Naive thymus-derived CD4-positive, alpha-beta T cell (primary cell): Measurements from ENCODE around the gene IVNS1ABP. TPM values are rescaled to one million over a fixed set of nuclear protein-coding genes. Genes with fewer than 3 reads are reported as not detected.

Source experiments
- ATAC-seq: fragments of 150-1000 bp; cut with Tn5 transposase; 2 replicates; pipeline ENCODE4 v1.10.0; 2021; ENCODE audit warnings: mild to moderate bottlenecking, moderate library complexity
- CTCF ChIA-PET: fragments of 350-600 bp; sonication (Branson Sonifier 250); formaldehyde crosslinking; loops from one replicate; lab custom pipeline; 2021; ENCODE audit warnings: antibody characterized with exemption; lab: Charles Lee
- POLR2A ChIA-PET: fragments of 350-600 bp; sonication (Branson Sonifier 250); formaldehyde crosslinking; loops from one replicate; lab custom pipeline; 2021; ENCODE audit warnings: antibody characterized with exemption, inconsistent platforms; lab: Charles Lee
- DNase-seq, 9 donors: peaks; one replicate each; pipeline versions ENCODE4 v3.0.0 to v3.0.0-alpha.2; 2020 to 2022; ENCODE audit warnings: mixed read lengths in 1 of 9
- H3K27ac ChIP-seq: one replicate; pipeline ENCODE4 v1.7.0; 2013; ENCODE audit warnings: mild to moderate bottlenecking, low read depth, low read length, moderate library complexity
- H3K27me3 ChIP-seq, 2 donors: one replicate each; pipeline ENCODE4 v1.7.0; 2013; ENCODE audit warnings: low read length in 2 of 2, mild to moderate bottlenecking in 2 of 2, moderate library complexity in 2 of 2; ENCODE audit not compliant: control insufficient read depth in 2 of 2, insufficient read depth in 2 of 2
- H3K36me3 ChIP-seq, 3 experiments: 1 replicate in 2 of 3; 2 replicates in 1 of 3; pipeline ENCODE4 v1.7.0; 2013; ENCODE audit warnings: low read length in 3 of 3, mild to moderate bottlenecking in 3 of 3, moderate library complexity in 1 of 3; ENCODE audit not compliant: insufficient read depth in 3 of 3, control insufficient read depth in 2 of 3
- H3K4me1 ChIP-seq, 2 donors: one replicate each; pipeline ENCODE4 v1.7.0; 2013; ENCODE audit warnings: low read length in 2 of 2, mild to moderate bottlenecking in 2 of 2, moderate library complexity in 1 of 2; ENCODE audit not compliant: control insufficient read depth in 2 of 2, insufficient read depth in 2 of 2
- H3K4me3 ChIP-seq: 2 replicates; pipeline ENCODE4 v1.7.0; 2013; ENCODE audit warnings: mild to moderate bottlenecking, low read length
- H3K9me3 ChIP-seq, 3 experiments: 1 replicate in 2 of 3; 2 replicates in 1 of 3; pipeline ENCODE4 v1.7.0; 2013; ENCODE audit warnings: low read length in 3 of 3; ENCODE audit not compliant: control insufficient read depth in 2 of 3
- H3K27ac Mint-ChIP-seq, 9 donors: one replicate each; pipeline ENCODE4 v1.8.0; 2020 to 2022; ENCODE audit warnings: mixed read lengths in 9 of 9, mild to moderate bottlenecking in 8 of 9, moderate library complexity in 5 of 9, inconsistent platforms in 2 of 9
- H3K27me3 Mint-ChIP-seq, 5 donors: one replicate each; pipeline ENCODE4 v1.8.0; 2021 to 2022; ENCODE audit warnings: mixed read lengths in 5 of 5, mild to moderate bottlenecking in 1 of 5
- H3K36me3 Mint-ChIP-seq, 5 donors: one replicate each; pipeline ENCODE4 v1.8.0; 2020 to 2022; ENCODE audit warnings: mixed read lengths in 5 of 5, mild to moderate bottlenecking in 3 of 5, inconsistent platforms in 1 of 5
- H3K4me1 Mint-ChIP-seq, 7 donors: one replicate each; pipeline ENCODE4 v1.8.0; 2020 to 2022; ENCODE audit warnings: mixed read lengths in 7 of 7, mild to moderate bottlenecking in 3 of 7, inconsistent platforms in 1 of 7
- H3K4me3 Mint-ChIP-seq, 10 donors: one replicate each; pipeline ENCODE4 v1.8.0; 2020 to 2022; ENCODE audit warnings: mild to moderate bottlenecking in 10 of 10, mixed read lengths in 10 of 10, moderate library complexity in 6 of 10, inconsistent platforms in 2 of 10
- H3K9me3 Mint-ChIP-seq, 11 donors: one replicate each; pipeline ENCODE4 v1.8.0; 2020 to 2022; ENCODE audit warnings: mixed read lengths in 11 of 11, mild to moderate bottlenecking in 4 of 11, inconsistent platforms in 1 of 11, moderate library complexity in 1 of 11
- intact Hi-C, 2 donors: fragments of 100-400 bp; cut with micrococcal nuclease; formaldehyde crosslinking; loops; one replicate each; pipeline ENCODE4 v1.15.1; 2023
- polyA plus RNA-seq, 2 donors: library from polyadenylated mRNA; unstranded; fragments of 300-500 nt; fragmentation: Illumina TruSeq; gene quantifications; one replicate each; pipeline ENCODE4 v1.2.3, GENCODE V29; 2021
- total RNA-seq, 6 experiments: library from RNA in 5 of 6; stranded (reverse) in 5 of 6; gene quantifications; 1 replicate in 5 of 6; 2 replicates in 1 of 6; pipeline ENCODE4 v1.2.3 and lab custom pipeline; 2021 to 2026

IVNS1ABP gene
- total and polyA plus RNA-seq, 7 experiments from 2014 or later = 67.0 to 268 (median 172) TPM

DNA sequence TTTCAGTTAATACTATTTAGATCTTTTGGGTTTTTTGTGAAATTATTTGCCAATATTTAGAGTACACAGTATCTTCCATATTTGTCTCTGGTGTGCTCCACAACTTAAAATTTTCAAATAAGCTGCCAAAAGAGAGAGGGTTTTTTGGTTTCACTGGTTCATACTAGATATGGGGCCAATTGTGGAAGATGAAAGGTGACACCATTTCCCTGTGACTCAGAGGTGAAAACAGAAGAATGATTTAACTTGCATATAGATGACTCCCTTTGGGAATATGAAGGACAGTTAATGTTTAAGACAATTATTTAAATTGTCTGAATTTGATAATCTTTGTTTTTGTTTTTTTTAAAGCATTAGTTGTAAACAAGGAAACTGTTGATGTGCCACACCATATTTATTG, 37.5 kb downstream of the IVNS1ABP start:
- H3K4me3 Mint-ChIP-seq = peak overlapping the region in 3 of 10 donors; percentile 11 to 76 (median 74)
- H3K4me1 ChIP-seq = peaks cover 23 to 46% of the 10 kb centered on the region in 2 donors
- H3K27ac ChIP-seq = no peak overlapping the region
- ChIA-PET CTCF (interaction anchor here (0.5 to 1.1 kb wide), 3 partner anchors 34 to 391 kb away, joined by 3 read pairs; no protein-coding TSS in a partner anchor), POLR2A (interaction anchor here (0.7 to 5.7 kb wide), 5 partner anchors 11 to 37 kb away, joined by 3 to 54 read pairs (median 4); partner anchors contain the start of gene IVNS1ABP)
- peaks cover 16 to 28% (median 22%) of the 10 kb centered on the region in 5 donors for H3K36me3 Mint-ChIP-seq
- H3K9me3 ChIP-seq = no peaks in the 10 kb centered on the region
- H3K9me3 Mint-ChIP-seq = peaks cover 0 to 25% (median 12%) of the 10 kb centered on the region in 11 donors
- no peaks in the 10 kb centered on the region for H3K27me3 Mint-ChIP-seq
- DNase-seq = no peak
- H3K4me3 ChIP-seq = no peak overlapping the region
- intact Hi-C loops = no loop called here
- peaks cover 31 to 62% (median 57%) of the 10 kb centered on the region in 7 donors for H3K4me1 Mint-ChIP-seq
- peak overlapping the region in 7 of 9 donors; percentile 75 to 100 (median 96) for H3K27ac Mint-ChIP-seq
- H3K27me3 ChIP-seq = no peaks in the 10 kb centered on the region
- no peaks in the 10 kb centered on the region for H3K36me3 ChIP-seq
- ATAC-seq = no peak

DNA sequence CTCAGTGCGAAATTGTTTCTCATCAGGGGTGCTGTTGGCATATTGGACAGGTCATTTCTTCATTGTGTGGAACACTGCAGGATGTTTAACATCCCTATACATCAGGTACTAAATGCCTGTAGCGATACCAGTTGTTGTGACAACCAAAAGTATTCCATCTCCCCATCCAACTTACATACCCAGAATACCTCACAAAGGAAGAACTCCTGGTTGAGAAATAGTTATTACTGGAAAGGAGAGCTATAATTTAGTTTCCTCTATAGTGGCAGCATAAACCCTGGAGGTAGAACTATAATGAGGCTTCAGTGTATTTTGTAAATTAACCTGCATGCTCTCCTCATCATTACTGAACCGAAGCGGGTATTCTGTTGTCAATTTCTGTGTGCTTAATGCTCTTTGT, 45.1 kb downstream of the IVNS1ABP start:
- ATAC-seq (no peak), DNase-seq (no peak)
- Histone ChIP-seq H3K36me3 (no peaks in the 10 kb centered on the region), H3K4me3 (no peak overlapping the region), H3K27ac (no peak overlapping the region), H3K4me1 (no peaks in the 10 kb centered on the region), H3K9me3 (no peaks in the 10 kb centered on the region), H3K27me3 (no peaks in the 10 kb centered on the region)
- intact Hi-C loops = no loop called here
- Mint-ChIP-seq H3K36me3 (peaks cover 0 to 4% (median 3%) of the 10 kb centered on the region in 5 donors), H3K27me3 (no peaks in the 10 kb centered on the region), H3K27ac (no peak overlapping the region), H3K4me3 (no peak overlapping the region), H3K4me1 (peaks cover 0 to 2% (median 0%) of the 10 kb centered on the region in 7 donors), H3K9me3 (no peaks in the 10 kb centered on the region)
- CTCF ChIA-PET = no interaction called here
- POLR2A ChIA-PET = interaction anchor here (0.7 to 1.7 kb wide), 3 partner anchors 9 to 21 kb away, joined by 3 to 8 read pairs (median 5); no protein-coding TSS in a partner anchor

DNA sequence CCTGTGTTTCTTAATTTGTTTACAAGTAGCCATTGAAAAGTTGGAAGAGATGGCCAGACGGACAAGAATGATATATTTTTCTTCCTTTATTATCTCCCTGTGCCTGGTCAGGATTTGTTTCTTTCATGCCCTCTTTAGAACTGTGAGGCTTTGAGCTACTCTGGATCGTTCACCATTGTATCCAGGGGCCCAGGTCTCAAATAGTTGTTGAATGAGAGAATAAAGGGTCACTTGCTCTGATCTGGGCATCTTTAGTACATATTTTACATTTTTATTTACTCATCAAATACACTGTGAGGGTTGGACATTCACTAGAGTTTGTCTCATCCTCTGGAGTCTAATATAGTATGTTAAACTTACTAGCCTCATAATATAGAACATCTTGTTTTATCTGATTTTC, 48.7 kb downstream of the IVNS1ABP start:
- intact Hi-C loops = no loop called here
- Mint-ChIP-seq H3K36me3 (peaks cover 0 to 7% (median 4%) of the 10 kb centered on the region in 5 donors), H3K4me1 (peaks cover 0 to 2% (median 0%) of the 10 kb centered on the region in 7 donors), H3K4me3 (no peak overlapping the region), H3K27me3 (no peaks in the 10 kb centered on the region), H3K9me3 (no peaks in the 10 kb centered on the region), H3K27ac (no peak overlapping the region)
- Histone ChIP-seq H3K27me3 (no peaks in the 10 kb centered on the region), H3K36me3 (no peaks in the 10 kb centered on the region), H3K4me3 (no peak overlapping the region), H3K4me1 (no peaks in the 10 kb centered on the region), H3K9me3 (no peaks in the 10 kb centered on the region), H3K27ac (no peak overlapping the region)
- ATAC-seq = no peak
- ChIA-PET POLR2A (interaction anchor here (1.3 to 2.2 kb wide), 3 partner anchors 10 to 49 kb away, joined by 4 to 9 read pairs (median 7); partner anchors contain the start of gene IVNS1ABP), CTCF (interaction anchor here (1.1 to 1.2 kb wide), 2 partner anchors 13 to 402 kb away, joined by 3 read pairs; no protein-coding TSS in a partner anchor)
- no peak for DNase-seq

DNA sequence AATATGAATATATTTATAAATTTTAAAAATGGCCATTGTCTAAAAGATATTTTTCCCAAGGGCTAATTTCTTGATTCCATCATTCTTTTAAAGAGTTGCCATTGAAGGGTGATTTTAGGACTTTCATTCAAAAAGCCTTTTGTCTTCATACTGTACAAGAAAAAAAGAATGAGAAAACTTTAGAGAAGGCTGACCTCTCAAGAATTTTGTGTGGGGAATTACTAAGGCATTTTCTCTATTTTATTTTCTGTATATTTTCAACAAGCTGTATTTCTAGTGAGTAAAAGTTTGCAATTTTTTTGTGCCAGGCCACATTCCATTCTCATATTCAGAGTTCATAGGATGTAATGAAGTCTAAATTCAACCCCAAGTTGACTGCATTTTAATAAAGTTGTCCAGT, 49.3 kb downstream of the IVNS1ABP start:
- Histone ChIP-seq H3K36me3 (no peaks in the 10 kb centered on the region), H3K4me3 (no peak overlapping the region), H3K9me3 (no peaks in the 10 kb centered on the region), H3K27ac (no peak overlapping the region), H3K4me1 (no peaks in the 10 kb centered on the region), H3K27me3 (no peaks in the 10 kb centered on the region)
- peaks cover 0 to 5% (median 0%) of the 10 kb centered on the region in 11 donors for H3K9me3 Mint-ChIP-seq
- no peak for ATAC-seq
- peaks cover 0 to 2% (median 0%) of the 10 kb centered on the region in 7 donors for H3K4me1 Mint-ChIP-seq
- CTCF ChIA-PET = interaction anchor here (1.1 kb wide), 1 partner anchor 403 kb away, joined by 3 read pairs; no protein-coding TSS in a partner anchor
- no peaks in the 10 kb centered on the region for H3K27me3 Mint-ChIP-seq
- DNase-seq = no peak
- no peak overlapping the region for H3K4me3 Mint-ChIP-seq
- intact Hi-C loops = loop anchor here in 1 of 2 donors (2.0 kb wide), 1 partner anchor 13 kb away; no protein-coding TSS in a partner anchor
- POLR2A ChIA-PET = interaction anchor here (1.3 to 2.2 kb wide), 3 partner anchors 11 to 50 kb away, joined by 4 to 9 read pairs (median 7); partner anchors contain the start of gene IVNS1ABP
- H3K36me3 Mint-ChIP-seq = peaks cover 0 to 8% (median 4%) of the 10 kb centered on the region in 5 donors
- no peak overlapping the region for H3K27ac Mint-ChIP-seq

DNA sequence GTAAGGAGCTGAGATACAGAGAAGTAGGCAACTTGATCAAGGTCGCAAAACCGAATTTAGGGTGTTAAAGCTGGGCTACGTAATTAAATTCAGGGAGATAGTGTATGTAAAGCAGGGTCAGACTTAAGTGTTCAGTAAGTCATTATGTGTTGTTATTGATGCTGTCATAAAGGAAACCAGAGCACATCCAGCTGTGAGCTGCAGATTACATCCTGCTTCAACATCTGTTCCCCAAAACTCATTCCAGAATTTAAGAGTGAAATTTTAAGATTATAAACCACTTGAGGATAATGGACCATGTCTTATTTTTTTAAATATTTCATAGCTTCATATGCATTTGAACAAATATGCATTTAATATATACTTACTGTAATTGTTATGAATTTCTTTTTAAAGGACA, 49.7 kb downstream of the IVNS1ABP start:
- H3K27me3 ChIP-seq = no peaks in the 10 kb centered on the region
- POLR2A ChIA-PET = interaction anchor here (1.3 to 1.7 kb wide), 2 partner anchors 14 to 50 kb away, joined by 4 to 9 read pairs; partner anchors contain the start of gene IVNS1ABP
- peaks cover 0 to 5% (median 0%) of the 10 kb centered on the region in 11 donors for H3K9me3 Mint-ChIP-seq
- peaks cover 0 to under 1% (median 0%) of the 10 kb centered on the region in 7 donors for H3K4me1 Mint-ChIP-seq
- no peaks in the 10 kb centered on the region for H3K4me1 ChIP-seq
- ATAC-seq = no peak
- no peaks in the 10 kb centered on the region for H3K27me3 Mint-ChIP-seq
- intact Hi-C loops = loop anchor here in 1 of 2 donors (2.0 kb wide), 1 partner anchor 14 kb away; no protein-coding TSS in a partner anchor
- peaks cover 0 to 6% (median 4%) of the 10 kb centered on the region in 5 donors for H3K36me3 Mint-ChIP-seq
- CTCF ChIA-PET = interaction anchor here (1.1 kb wide), 1 partner anchor 403 kb away, joined by 3 read pairs; no protein-coding TSS in a partner anchor
- H3K36me3 ChIP-seq = no peaks in the 10 kb centered on the region
- no peak overlapping the region for H3K4me3 Mint-ChIP-seq
- no peak for DNase-seq
- H3K4me3 ChIP-seq = no peak overlapping the region
- H3K27ac Mint-ChIP-seq = no peak overlapping the region
- no peak overlapping the region for H3K27ac ChIP-seq
- H3K9me3 ChIP-seq = no peaks in the 10 kb centered on the region

DNA sequence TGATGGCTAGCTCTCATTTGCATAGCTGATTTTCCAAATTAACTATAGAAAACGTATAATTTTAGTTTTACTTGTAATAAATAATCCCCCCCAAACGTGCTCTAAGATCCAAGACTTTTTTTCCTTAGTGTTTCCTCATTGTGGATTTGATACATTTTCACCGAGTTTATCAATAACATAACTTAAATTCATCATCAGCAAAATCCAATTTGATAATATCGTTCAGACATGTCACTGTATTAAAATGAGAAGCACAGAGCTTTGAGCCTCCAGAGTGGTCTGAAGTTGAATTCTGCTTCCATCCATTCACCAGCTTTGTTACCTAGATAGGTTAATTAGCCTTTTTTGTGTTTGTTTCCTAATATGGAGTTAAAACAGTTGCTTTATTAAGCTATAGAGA, 51.7 kb downstream of the IVNS1ABP start:
- ATAC-seq = no peak
- Histone ChIP-seq H3K36me3 (no peaks in the 10 kb centered on the region), H3K9me3 (no peaks in the 10 kb centered on the region), H3K4me3 (no peak overlapping the region), H3K27me3 (no peaks in the 10 kb centered on the region), H3K27ac (no peak overlapping the region), H3K4me1 (no peaks in the 10 kb centered on the region)
- Mint-ChIP-seq H3K27ac (no peak overlapping the region), H3K36me3 (peaks cover 0 to 11% (median 7%) of the 10 kb centered on the region in 5 donors), H3K4me1 (peaks cover 0 to 1% (median 0%) of the 10 kb centered on the region in 7 donors), H3K9me3 (peaks cover 0 to 7% (median 2%) of the 10 kb centered on the region in 11 donors), H3K4me3 (no peak overlapping the region), H3K27me3 (no peaks in the 10 kb centered on the region)
- ChIA-PET CTCF (interaction anchor here (1.1 to 1.2 kb wide), 2 partner anchors 10 to 27 kb away, joined by 3 read pairs; no protein-coding TSS in a partner anchor), POLR2A (interaction anchor here (0.8 to 3.1 kb wide), 3 partner anchors 14 to 53 kb away, joined by 3 to 15 read pairs (median 3); no protein-coding TSS in a partner anchor)
- DNase-seq = no peak
- intact Hi-C loops = no loop called here
